ENCODE data around the gene TBC1D4. TPM values are rescaled to one million over a fixed set of nuclear protein-coding genes. Genes with fewer than 3 reads are reported as not detected.
A peak's percentile ranks its signal among the peaks of the same experiment; 100 is the strongest.

The TBC1D4 gene
- total RNA-seq, 2 donors from 2014 or later: 19.4 to 19.8 TPM

DNA sequence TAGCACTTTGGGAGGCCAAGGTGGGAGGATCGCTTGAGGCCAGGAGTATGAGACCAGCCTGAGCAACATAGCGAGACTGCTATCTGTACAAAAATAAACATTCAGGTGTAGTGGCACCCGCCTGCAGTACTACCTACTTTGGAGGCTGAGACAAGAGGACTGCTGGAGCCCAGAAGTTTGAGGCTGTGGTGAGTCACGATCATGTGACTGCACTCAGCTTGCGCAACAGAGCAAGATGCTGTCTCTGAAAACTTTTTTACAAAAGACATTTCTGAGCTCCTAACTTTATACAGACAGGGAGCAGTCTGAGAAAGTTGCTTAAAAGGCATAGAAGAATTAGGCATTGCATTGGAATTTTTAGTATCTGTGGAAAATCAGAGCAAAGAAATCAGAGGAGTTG lies 10.4 kb upstream of the TBC1D4 start:
- ATAC-seq: no peak
- intact Hi-C loops (cut with DNase I, micrococcal nuclease): no loop called here
- no peak for DNase-seq

DNA sequence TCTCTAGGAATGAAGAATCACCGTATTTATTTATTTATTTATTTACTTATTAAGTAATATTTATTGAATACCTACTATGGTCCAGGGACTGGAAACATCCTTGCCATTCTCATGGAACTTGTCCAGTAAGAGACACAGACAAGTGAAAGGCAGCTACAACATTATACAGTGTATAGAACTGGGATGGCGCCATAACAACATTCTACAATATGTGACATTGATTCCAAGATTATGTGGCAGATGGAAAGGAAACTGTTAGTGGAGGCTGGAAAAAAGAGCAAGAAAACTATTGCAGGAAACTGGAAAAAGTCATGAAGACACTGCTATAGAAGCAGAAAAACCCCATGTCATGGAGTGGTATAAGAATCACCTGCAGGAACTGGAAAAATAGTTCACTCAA lies 9.4 kb upstream of the TBC1D4 start:
- DNase-seq (no peak), ATAC-seq (no peak)
- intact Hi-C loops (cut with DNase I, micrococcal nuclease): no loop called here

DNA sequence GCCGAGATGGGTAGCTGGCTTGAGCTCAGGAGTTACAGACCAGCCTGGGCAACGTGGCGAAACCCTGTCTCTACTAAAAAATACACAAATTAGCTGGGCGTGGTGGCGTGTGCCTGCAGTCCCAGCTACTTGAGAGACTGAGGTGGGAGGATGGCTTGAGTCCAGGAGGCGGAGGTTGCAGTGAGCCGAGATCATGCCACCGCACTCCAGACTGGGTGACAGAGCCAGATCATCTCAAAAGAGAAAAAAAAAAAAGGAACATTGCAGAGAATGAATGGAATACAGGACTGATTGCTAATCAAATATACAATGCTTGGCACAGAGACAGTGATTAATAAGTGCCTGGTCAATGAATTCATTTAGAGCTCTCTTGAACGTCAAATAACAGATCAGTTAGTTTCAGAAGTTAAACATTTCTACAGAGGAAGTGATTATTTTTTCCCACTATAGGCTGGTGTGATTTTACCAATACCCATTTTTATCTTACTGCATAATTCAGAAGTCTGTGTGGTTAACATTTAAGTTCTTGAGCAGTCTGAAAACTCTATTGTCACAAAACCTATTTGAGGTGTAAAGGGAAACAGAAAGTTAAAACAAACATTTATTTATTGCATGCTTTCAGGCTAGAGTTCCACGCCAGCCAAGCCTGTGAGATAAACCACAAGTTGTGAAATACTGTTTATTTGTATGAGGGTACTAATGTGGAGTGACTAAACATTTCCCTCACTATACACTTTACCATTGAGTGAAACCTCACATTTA lies 7.7 kb upstream of the TBC1D4 start:
- DNase-seq (peak; percentile 30 to 34), ATAC-seq (peak; percentile 67)
- intact Hi-C loops (cut with DNase I, micrococcal nuclease): loop anchor here in 1 of 2 donors (10.0 kb wide), 1 partner anchor 55 kb away; the partner anchor contains the start of gene UCHL3

DNA sequence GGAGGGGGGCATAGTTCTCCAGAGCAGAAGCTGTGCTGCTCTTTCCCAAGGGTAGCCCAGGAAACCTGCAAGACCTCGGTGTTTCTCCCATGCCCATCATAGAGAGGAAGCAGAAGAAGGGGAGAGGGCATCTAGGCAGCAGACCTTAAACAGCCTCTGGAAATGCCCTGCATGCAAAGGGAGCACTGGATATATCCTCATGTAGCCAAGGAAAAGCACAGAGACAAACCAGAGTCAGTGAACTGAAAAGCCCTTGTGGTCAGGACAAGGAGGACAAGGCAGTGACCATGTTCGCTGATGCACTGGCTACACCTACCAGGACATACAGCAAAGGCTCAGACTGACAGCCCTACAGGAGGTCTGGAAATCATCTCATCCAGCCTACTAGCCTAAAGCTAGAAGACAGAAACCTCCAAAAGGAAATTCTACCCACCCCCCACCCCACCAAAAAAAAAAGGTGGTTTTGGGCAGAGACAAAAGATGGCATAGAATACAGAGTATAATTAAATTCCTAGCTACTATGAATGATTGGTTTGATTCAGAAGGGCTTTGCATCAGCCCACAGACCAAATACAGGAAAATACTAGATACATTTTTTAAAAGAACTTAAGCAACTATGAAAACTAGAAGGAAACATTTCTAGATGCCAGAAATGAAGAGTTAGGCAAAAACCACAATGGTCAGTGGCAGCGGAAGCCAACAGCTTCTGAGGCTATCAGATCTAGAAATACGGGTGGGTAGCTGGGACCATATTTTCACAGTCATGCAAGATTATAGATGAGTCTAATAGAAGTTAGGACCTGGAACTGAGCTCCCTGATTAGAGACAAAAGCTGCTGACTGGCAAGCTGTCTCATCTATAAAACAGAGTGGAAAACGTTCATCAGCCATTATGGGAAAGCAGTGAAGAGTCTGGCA lies 4.4 kb upstream of the TBC1D4 start:
- intact Hi-C loops (cut with DNase I, micrococcal nuclease): loop anchor here in 1 of 2 donors (10.0 kb wide), 1 partner anchor 58 kb away; the partner anchor contains the start of gene UCHL3
- ATAC-seq (no peak), DNase-seq (no peak)

DNA sequence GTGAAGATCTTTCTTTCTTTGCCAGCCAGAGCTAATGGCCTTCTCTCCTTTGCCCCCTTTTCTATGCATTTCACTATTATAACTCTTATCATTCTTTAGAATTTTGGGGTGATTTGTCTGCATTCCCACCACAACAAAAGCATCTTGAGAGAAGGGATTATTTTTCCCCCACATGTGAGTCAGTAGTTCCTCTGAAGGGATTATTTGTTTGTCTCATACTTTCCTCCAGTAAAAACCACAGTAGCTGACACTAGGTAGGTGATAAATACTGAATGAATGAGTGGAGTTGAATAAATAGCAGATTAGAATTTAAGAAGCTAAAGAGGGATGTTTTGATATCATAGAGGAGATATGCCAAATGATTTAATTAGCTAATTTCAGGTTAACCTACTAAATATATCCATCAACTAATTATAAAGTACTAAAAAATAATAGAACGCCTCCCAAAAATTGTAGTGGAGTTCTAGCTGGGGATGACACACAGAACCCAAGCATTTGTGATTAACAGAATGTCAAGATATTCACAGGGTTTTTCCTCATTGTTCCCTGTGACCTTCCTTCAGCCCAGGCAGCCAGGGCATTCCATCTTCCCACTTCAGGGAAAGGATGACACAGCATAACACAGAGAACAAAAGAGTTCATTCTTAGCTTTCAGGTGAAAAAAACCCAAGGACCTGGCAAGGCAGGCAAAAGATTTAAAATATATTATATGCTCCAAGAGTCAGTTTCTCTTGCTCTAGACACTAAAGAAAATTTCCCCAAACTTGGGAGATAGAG lies 3.5 kb upstream of the TBC1D4 start:
- intact Hi-C loops (cut with DNase I, micrococcal nuclease): loop anchor here in 1 of 2 donors (10.0 kb wide), 1 partner anchor 59 kb away; the partner anchor contains the start of gene UCHL3
- no peak for ATAC-seq

DNA sequence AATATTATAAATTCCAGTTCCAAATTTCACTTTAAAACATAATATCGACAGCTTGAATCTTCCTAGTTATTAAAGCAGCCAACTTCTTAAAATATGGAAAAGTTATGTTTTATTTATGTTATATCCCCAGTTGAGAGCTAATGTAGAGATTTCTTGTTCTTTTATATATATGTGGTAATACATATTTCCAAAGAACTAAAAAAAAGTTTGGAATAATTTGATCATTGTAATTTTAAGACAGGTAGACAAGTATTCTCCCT lies 781 bp upstream of the TBC1D4 start:
- intact Hi-C loops (cut with DNase I, micrococcal nuclease): loop anchor here in 1 of 2 donors (5.0 to 10.0 kb wide), 2 partner anchors 62 to 110 kb away; partner anchors contain the start of gene UCHL3
- ATAC-seq (no peak), DNase-seq (no peak)

More for the DNA sequence above, 3.5 kb upstream of the TBC1D4 start:
- no peak for DNase-seq

DNA sequence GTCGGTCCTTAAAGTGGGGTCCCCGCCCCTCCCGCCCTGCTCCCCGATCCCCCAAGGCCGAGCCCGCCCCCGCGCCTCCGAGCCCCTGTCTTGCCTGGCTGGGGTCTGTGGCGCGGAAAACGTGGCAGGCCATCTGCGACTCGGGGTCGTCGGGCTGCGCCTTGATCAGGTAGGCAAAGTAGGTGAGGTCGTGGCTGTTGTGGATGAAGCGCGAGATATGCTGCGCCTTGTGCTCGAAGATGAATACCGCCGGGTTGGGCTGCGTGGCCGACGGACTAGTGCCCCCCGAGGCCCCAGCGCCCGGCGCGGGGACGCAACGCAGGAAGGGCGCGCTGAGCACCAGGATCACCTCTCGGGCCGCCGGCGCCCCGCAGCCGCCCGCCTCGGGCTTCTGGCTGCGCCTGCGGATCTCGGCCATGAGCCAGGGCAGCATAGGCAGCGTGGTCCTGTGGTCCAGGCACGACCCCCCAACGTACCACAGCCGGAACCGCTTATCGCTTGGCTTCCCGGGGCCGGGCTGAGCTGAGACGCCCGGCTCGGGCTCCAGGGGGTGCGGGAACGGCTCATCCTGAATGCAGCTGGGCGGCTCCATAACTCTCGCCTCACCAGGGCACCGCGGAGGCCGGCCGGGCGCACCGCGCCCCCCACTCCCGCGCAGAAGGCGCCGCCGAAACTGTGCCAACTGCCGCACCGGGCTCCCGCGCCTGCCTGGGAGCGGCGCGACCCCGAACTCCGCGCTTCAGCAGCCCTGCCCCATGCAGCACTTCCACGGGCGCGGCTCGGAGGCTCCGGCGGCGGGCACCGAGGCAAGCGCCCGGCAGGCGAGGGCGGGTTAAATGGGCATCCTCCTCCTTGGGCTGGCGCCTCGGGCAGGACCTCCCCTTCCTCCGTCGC lies 546 bp downstream of the TBC1D4 start:
- intact Hi-C loops (cut with DNase I, micrococcal nuclease): loop anchor here in 1 of 2 donors (5.0 to 10.0 kb wide), 2 partner anchors 63 to 109 kb away; partner anchors contain the start of gene UCHL3
- peak; percentile 27 to 55 for DNase-seq

DNA sequence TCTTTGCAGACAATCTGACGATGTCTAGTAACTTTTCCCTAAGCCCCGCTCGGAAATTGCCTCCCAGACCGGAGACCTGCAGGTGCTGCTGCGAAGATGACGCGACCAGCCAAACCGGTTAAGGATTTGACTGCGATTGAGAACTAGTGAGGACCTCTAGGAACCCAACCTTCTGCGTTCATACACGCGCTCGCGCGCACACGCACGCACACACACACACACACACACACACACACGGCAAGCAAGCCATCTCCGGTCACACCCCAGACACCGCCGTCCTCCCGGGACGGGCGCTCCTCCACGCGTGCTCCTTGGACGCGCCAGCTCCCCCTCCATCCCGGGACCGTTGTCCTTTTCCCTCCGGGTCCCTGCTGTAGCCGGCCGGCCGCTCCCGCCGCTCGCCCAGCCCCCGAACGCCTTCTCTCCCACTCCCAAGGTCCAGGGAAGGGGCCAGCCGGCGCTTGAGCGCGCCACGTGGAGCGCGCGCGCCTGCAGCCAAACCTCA lies 1.2 kb downstream of the TBC1D4 start:
- ATAC-seq (peak; percentile 59), DNase-seq (peak; percentile 73 to 79)
- intact Hi-C loops (cut with DNase I, micrococcal nuclease): loop anchor here in 1 of 2 donors (5.0 to 10.0 kb wide), 2 partner anchors 64 to 108 kb away; partner anchors contain the start of gene UCHL3

More for the DNA sequence above, 546 bp downstream of the TBC1D4 start:
- ATAC-seq: peak; percentile 47

DNA sequence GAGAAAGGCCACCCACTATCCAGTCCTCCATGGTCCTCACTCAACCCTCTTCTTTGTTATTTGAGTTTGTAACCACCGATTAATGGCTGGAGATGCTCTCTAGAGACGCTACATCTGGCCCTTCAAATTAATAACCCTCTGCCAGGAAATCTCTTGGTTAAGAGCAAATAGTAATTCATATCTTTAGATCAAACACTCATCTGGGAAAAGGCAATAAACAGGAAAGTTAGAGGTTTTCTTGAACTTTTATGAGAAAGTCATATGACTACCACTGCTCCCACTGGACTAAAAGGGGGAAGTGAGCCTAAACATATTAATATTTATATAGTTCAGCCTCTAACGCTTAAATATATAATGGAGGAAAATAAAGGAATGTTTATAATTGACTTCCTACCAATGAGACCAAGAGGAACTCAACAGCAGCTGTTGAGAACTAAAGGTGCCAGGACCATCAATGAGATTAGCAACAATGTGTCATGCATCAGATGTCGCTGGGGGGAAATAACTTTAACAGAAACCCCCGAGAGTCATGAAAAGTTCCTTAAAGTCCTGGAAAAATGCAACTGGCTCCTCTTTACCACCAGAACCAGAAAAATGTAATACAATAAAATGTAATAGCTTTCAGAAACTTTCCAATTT lies 2.7 kb downstream of the TBC1D4 start:
- ATAC-seq: no peak
- intact Hi-C loops (cut with DNase I, micrococcal nuclease): no loop called here
- no peak for DNase-seq

DNA sequence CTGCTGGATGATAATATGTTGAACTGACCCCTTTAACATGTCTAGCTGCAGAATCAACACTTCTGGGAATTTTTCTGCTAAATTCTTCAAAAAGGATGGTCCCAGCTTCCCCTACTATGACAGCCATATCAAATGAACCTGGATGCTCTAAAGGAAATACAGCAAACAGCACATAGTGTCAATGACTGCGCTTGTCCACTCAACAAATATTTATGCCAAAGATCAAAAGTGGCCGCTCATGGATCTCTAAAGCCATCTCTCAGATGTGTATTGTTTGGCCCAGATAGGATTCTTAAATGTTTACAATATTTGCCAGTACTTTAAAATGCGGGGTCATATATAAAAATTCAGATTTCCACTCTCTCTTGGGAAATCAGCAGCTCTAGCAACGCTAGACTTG lies 3.3 kb downstream of the TBC1D4 start:
- intact Hi-C loops (cut with DNase I, micrococcal nuclease): no loop called here
- DNase-seq: no peak
- no peak for ATAC-seq

DNA sequence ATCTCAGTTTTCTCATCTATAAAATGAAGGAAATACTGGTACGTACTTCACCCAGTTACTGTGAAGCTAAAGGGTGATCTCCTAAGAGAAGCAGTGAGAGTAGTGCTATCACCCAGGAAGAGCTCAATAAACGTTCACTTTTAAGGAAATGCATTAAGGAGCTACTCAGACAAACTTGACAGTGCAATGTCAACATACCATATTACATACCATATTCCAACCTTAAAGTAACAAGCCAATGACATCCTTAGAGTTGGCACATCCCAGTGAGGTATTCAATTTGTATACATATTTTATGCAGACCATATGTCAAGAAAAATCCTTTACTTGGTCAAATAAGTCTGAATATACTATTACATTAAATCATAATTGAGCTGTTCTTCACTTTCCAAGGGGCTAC lies 7.0 kb downstream of the TBC1D4 start:
- no peak for ATAC-seq
- DNase-seq: no peak
- intact Hi-C loops (cut with DNase I, micrococcal nuclease): no loop called here

DNA sequence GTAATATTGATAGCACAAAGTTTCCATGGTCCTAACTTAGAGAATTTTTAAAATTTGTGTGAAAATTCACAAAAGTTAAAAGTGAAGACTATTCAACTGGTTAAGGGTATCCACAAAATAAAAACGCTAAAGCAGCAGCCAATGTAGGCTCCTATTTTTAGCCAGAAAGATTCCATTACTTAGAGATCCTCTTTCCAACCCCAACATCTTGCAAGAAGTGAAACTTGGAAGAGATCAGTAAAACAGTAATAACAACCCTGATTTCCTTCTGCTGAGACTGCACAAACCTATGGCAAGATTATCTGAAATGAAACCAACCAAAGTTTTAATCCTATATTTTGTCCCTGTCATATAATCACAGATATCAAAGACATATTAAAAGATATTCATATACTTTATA lies 8.5 kb downstream of the TBC1D4 start:
- DNase-seq (no peak), ATAC-seq (no peak)
- intact Hi-C loops (cut with DNase I, micrococcal nuclease): no loop called here

DNA sequence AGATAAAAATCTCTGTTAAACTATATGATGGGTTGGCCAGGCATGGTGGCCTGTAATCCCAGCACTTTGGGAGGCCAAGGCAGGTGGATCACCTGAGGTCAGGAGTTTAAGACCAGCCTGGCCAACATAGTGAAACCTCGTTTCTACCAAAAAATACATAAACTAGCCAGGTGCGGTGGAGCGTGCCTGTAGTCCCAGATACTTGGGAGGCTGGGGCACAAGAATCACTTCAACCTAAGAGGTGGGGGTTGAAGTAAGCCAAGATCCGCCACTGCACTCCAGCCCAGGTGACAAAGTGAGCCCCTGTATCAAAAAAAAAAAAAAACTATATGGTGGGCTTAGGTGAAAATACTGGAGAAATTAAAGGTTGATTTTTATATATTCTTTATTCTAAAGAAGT lies 11.3 kb downstream of the TBC1D4 start:
- DNase-seq (no peak), ATAC-seq (no peak)
- intact Hi-C loops (cut with DNase I, micrococcal nuclease): no loop called here

DNA sequence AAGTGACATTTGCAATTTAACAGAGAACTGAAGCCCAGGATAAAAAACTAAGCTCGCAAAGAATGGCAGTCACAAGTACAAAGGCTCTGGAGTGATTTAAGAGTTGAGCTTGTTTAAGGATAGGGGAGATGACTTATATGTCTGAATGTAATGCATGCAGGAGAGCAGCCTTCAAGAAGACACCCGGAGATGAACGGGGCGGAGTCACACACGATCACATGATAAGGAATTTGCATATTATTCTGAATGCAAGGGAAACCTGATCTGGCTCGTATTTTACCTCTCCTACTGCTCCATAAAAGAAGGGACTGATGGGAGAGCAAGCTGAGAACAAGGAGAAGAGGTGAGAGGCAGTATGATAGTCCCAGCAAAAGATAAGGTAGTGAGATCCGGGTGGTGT lies 12.9 kb downstream of the TBC1D4 start:
- no peak for ATAC-seq
- intact Hi-C loops (cut with DNase I, micrococcal nuclease): no loop called here
- no peak for DNase-seq

DNA sequence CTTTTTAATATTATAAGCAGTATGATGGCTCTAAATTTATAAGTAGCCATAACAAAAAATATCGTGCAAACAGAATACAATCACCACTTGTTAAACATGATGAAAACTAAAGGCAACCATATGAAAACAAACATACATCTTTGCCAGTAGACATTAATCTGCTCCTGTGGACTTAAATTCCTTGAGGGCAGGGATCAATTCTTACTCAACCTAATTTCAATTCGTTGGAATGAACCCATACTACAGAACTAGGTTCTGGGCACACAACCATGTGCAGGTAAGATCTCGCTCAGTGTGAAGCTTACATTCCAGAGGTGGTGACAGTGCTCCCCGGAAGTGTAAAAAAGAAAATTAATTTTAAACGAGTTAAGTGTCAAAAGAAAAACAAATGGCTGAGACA lies 13.4 kb downstream of the TBC1D4 start:
- intact Hi-C loops (cut with DNase I, micrococcal nuclease): no loop called here
- no peak for DNase-seq
- ATAC-seq: no peak

DNA sequence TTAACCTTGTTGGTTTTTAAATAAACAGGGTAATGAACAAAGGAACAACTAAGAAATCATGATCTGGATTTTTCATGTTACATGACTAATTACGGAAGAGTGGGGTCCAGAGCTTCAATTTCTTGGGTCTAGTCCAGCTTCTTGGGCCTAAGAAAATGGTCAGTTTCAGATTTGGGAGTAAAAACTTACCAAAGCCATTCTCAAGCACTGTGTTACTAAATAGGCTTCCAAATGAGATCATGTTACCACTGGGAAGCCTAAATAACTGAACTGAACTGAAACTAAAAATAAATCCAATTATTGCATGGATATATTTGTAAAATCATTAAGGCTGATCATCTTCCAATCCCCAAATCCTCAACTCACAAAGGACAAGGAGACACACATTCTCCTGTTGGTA lies 13.9 kb downstream of the TBC1D4 start:
- ATAC-seq (no peak), DNase-seq (no peak)
- intact Hi-C loops (cut with DNase I, micrococcal nuclease): no loop called here

DNA sequence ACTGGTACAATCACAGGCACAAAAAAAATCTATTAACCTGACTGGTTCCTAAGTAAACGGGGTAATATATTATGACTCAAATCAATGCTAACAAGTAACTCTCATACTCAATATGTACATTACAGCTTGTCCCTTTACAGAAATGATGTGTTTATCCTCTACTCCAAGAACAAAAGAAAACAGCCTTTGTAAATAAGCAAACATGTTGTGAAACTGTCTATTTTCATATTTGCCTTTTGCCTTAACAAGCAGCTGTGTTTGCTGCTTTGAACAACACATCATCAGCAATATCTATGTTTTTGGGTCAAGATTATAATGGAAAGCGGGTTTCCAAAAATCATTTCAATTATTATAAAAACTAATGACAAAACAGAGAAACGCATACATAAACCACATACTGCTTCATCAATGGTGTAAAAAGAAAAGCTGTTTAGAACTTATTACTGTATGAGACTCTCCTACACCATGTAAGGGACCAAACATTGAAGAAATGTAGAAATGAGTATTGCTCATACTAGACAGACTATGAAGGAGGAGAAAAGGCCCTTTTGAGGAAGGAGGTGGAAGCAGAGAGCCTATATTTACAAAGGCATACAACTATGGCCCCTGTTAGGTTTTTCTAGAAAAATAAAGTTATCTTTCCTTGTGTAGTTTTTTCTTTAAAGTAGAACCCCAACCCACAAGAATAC lies 14.8 kb downstream of the TBC1D4 start:
- intact Hi-C loops (cut with DNase I, micrococcal nuclease): no loop called here
- no peak for DNase-seq
- ATAC-seq: no peak
